Left lung (tissue), 10 donors: ENCODE results near the gene UBASH3B. TPM values are rescaled to one million over a fixed set of nuclear protein-coding genes. Genes with fewer than 3 reads are reported as not detected.
A peak's percentile ranks its signal among the peaks of the same experiment; 100 is the strongest.

Experiments used
- ATAC-seq: fragments of 200-7000 bp; cut with Tn5 transposase; one replicate; pipeline ENCODE4 v1.9.1; 2020; ENCODE audit warnings: moderate library complexity
- DNase-seq, 4 donors: peaks; one replicate each; pipeline ENCODE4 v3.0.0-alpha.2; 2013 to 2020
- H3K27ac ChIP-seq, 2 donors: fragments of 200-600 bp; sonication (generic) in 1 of 2; one replicate each; pipeline versions ENCODE4 v1.5.0 to v1.8.0; 2020 to 2021
- H3K27me3 ChIP-seq, 2 donors: fragments of 200-600 bp; sonication (generic) in 1 of 2; one replicate each; pipeline versions ENCODE4 v1.5.0 to v1.8.0; 2020 to 2021
- H3K36me3 ChIP-seq, 2 donors: fragments of 200-600 bp; sonication (generic) in 1 of 2; one replicate each; pipeline versions ENCODE4 v1.5.0 to v1.8.0; 2020 to 2021
- H3K4me1 ChIP-seq, 2 donors: fragments of 200-600 bp; one replicate each; pipeline ENCODE4 v1.8.0; 2021
- H3K4me3 ChIP-seq, 2 donors: fragments of 200-600 bp; sonication (generic) in 1 of 2; one replicate each; pipeline versions ENCODE4 v1.5.0 to v1.8.0; 2020 to 2021; ENCODE audit warnings: mild to moderate bottlenecking in 1 of 2
- H3K9me3 ChIP-seq, 2 donors: fragments of 200-600 bp; sonication (generic) in 1 of 2; one replicate each; pipeline versions ENCODE4 v1.5.0 to v1.8.0; 2020 to 2021
- intact Hi-C, 2 donors: fragments of 100-400 bp; cut with DNase I; formaldehyde crosslinking; loops; one replicate each; pipeline versions ENCODE4 v1.11.2 to v1.14.2; 2022
- polyA plus RNA-seq, 6 donors: library from polyadenylated mRNA; unstranded; fragments of 120-200 nt; gene quantifications; one replicate each; pipeline ENCODE4 v1.2.1, GENCODE V29; 2013; ENCODE audit not compliant: insufficient read length in 6 of 6
- total RNA-seq, 2 donors: library from RNA; stranded (reverse); fragmentation: NEBNext Ultra II Directional; extraction: Animal tissue kit (Norgen Biotek cat#: 25700); gene quantifications; one replicate each; pipeline ENCODE4 v1.2.1, GENCODE V29; 2021
- TF ChIP-seq, protein P1 (sequence below), 2 donors: fragments of 200-600 bp; sonication (generic) in 1 of 2; IDR thresholded peaks; one replicate each; pipeline versions ENCODE4 v1.5.0 to v1.8.0; 2021; ENCODE audit warnings: antibody characterized with exemption in 2 of 2
- donor health status: DM: no; HTN: yes; CAD: no.
- donor health status: DM: no; HTN: no; CAD: no.

The UBASH3B gene
- total and polyA plus RNA-seq, 8 donors = 4.0 to 38.6 (median 5.7) TPM

DNA sequence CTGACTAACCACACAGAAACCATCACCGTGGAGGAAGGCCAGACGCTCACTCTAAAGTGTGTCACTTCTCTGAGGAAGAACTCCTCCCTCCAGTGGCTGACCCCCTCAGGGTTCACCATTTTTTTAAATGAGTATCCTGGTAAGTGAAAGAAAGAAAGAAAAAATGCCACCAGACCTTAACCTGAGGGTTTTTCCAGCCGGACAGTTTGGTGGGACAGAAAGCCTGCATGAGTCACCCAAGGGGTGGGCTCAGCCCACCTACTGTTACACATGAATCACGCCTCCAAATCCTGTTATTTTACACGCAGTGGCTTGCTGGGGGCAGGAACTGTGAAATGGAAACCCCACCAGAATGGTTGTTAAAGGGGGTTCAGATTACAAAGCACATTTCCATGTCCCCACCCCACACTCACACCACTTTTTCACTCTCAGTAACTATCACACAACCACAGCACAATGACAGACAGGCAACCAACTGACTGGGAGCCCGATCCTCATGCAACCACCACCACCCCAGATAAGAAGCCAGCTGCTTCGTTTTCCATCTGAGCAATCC, 194.6 kb downstream of the UBASH3B start:
- intact Hi-C loops = loop anchor here in 1 of 2 donors (5.0 kb wide), 2 partner anchors 53 to 218 kb away; no protein-coding TSS in a partner anchor
- Histone ChIP-seq H3K4me3 (no peak overlapping the region), H3K36me3 (no peaks in the 10 kb centered on the region), H3K4me1 (peaks cover 0 to 7% of the 10 kb centered on the region in 2 donors), H3K27me3 (no peaks in the 10 kb centered on the region), H3K27ac (no peak overlapping the region), H3K9me3 (no peaks in the 10 kb centered on the region)
- DNase-seq (no peak), ATAC-seq (no peak)
- TF ChIP-seq, protein P1, sequence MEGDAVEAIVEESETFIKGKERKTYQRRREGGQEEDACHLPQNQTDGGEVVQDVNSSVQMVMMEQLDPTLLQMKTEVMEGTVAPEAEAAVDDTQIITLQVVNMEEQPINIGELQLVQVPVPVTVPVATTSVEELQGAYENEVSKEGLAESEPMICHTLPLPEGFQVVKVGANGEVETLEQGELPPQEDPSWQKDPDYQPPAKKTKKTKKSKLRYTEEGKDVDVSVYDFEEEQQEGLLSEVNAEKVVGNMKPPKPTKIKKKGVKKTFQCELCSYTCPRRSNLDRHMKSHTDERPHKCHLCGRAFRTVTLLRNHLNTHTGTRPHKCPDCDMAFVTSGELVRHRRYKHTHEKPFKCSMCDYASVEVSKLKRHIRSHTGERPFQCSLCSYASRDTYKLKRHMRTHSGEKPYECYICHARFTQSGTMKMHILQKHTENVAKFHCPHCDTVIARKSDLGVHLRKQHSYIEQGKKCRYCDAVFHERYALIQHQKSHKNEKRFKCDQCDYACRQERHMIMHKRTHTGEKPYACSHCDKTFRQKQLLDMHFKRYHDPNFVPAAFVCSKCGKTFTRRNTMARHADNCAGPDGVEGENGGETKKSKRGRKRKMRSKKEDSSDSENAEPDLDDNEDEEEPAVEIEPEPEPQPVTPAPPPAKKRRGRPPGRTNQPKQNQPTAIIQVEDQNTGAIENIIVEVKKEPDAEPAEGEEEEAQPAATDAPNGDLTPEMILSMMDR (IDR thresholded peaks at IDR 0.05) = no peak

DNA sequence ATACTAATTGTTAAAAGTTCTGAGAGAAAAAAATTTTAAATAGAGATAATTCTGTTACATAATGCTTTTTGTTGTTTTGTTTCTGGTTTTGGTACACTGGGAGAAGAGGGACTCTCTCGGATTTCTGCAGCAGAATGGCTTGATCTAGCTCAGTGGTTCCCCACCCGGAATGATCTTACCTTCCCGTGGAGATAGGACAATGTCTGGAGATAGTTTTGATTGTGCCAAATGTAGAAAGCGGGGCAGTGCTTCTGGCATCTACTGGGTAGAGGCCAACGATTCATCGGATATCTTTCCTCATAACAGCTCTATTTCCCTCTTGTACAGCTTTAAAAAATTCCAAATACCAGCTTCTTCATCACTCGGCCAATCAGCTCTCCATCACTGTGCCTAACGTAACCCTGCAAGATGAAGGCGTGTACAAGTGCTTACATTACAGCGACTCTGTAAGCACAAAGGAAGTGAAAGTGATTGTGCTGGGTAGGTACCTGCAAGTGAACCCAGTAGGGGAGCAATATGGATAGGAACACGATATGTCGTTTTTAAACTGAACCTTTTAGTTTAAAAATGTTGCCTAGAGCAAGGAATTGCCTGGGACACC, 195.9 kb downstream of the UBASH3B start:
- ATAC-seq = peak; percentile 62
- Histone ChIP-seq H3K9me3 (no peaks in the 10 kb centered on the region), H3K36me3 (no peaks in the 10 kb centered on the region), H3K27me3 (no peaks in the 10 kb centered on the region), H3K4me1 (peaks cover 0 to 12% of the 10 kb centered on the region in 2 donors), H3K27ac (no peak overlapping the region), H3K4me3 (no peak overlapping the region)
- TF ChIP-seq, protein P1 (IDR thresholded peaks at IDR 0.05) = no peak
- DNase-seq = no peak
- intact Hi-C loops = loop anchor here in 1 of 2 donors (5.0 kb wide), 2 partner anchors 54 to 219 kb away; no protein-coding TSS in a partner anchor

DNA sequence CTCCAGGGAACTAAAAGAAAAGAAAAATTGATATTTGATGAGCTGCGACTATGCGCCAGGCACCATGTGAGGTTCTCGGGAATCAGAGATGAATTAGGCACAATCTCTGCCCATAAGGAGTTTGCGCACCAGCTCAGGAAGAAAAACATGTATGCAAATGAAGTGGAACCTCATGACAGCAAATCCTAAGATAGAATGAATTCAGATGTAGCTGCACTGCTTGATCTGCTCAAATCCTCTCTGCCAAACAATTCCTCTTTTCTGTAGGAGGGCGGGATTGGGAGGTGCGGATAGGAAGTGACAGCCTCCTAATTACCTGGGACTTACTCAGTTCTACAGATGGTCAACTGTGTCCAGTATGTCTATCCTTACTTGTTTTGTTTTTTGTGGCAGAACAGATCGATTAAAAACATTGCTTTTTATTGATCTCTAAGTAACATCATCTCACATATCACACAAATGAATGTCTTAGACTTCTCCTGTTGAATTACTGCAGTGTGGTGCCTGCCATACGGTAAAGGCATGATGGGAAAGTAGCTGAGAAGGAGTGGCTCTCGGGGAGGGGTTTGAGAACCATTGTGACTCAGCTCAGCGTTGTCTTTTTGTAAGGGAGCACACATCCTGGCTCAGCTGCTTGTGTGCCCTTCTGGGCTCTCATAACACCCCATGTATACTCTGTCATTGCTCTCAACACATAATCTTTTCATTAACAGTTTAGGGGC, 196.7 kb downstream of the UBASH3B start:
- no peak for DNase-seq
- TF ChIP-seq, protein P1 (IDR thresholded peaks at IDR 0.05) = no peak
- H3K9me3 ChIP-seq = no peaks in the 10 kb centered on the region
- H3K36me3 ChIP-seq = no peaks in the 10 kb centered on the region
- H3K27me3 ChIP-seq = no peaks in the 10 kb centered on the region
- no peak for ATAC-seq
- peaks cover 0 to 12% of the 10 kb centered on the region in 2 donors for H3K4me1 ChIP-seq
- intact Hi-C loops = loop anchor here in 1 of 2 donors (5.0 kb wide), 2 partner anchors 55 to 220 kb away; no protein-coding TSS in a partner anchor
- H3K27ac ChIP-seq = no peak overlapping the region
- H3K4me3 ChIP-seq = no peak overlapping the region

DNA sequence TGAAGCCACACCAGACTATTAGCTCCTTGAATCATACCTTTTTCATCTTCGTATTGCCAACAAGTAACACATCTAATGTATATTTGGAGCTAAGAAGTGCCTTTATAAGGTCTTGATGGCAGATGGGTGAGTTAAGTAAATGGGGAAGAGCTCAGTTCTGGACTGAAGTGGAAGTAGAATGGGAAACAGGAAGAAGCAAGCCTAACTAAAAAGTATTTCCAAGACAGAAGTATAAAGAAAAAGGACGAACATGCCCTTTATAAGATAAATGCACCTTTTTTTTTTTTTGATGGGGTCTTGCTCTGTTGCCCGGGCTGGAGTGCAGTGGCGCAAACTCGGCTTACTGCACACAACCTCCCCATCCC, 197.3 kb downstream of the UBASH3B start:
- Histone ChIP-seq H3K4me3 (no peak overlapping the region), H3K36me3 (no peaks in the 10 kb centered on the region), H3K4me1 (peaks cover 0 to 12% of the 10 kb centered on the region in 2 donors), H3K9me3 (no peaks in the 10 kb centered on the region), H3K27ac (no peak overlapping the region), H3K27me3 (no peaks in the 10 kb centered on the region)
- ATAC-seq (no peak), DNase-seq (no peak)
- intact Hi-C loops = loop anchor here in 1 of 2 donors (5.0 kb wide), 2 partner anchors 55 to 220 kb away; no protein-coding TSS in a partner anchor
- TF ChIP-seq, protein P1 (IDR thresholded peaks at IDR 0.05) = no peak

DNA sequence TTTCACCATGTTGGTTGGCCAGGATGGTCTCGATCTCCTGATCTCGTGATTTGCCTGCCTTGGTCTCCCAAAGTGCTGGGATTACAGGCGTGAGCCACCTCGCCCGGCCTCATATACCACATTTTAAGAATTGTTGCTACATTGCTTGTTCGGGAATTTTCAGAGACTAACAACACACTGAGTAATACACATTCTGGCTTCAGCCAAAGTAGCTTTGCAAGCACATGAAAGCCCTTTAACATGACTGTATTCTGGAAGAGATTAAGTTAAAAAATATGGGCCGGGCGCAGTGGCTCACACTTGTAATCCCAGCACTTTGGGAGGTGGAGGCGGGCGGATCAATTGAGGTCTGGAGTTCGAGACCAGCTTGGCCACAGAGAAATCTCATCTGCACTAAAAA, 197.7 kb downstream of the UBASH3B start:
- H3K27ac ChIP-seq = no peak overlapping the region
- peaks cover 0 to 12% of the 10 kb centered on the region in 2 donors for H3K4me1 ChIP-seq
- TF ChIP-seq, protein P1 (IDR thresholded peaks at IDR 0.05) = no peak
- ATAC-seq (no peak), DNase-seq (no peak)
- intact Hi-C loops = loop anchor here in 1 of 2 donors (5.0 kb wide), 2 partner anchors 56 to 221 kb away; no protein-coding TSS in a partner anchor
- H3K9me3 ChIP-seq = no peaks in the 10 kb centered on the region
- H3K36me3 ChIP-seq = no peaks in the 10 kb centered on the region
- no peak overlapping the region for H3K4me3 ChIP-seq
- no peaks in the 10 kb centered on the region for H3K27me3 ChIP-seq
